Thoracic aorta (tissue), 2 donors: ENCODE results near the gene C10orf67. TPM values are rescaled to one million over a fixed set of nuclear protein-coding genes. Genes with fewer than 3 reads are reported as not detected.

Experiments used
- ATAC-seq: fragments of 150-250 bp; one replicate; pipeline ENCODE4 v1.8.0; 2017; ENCODE audit warnings: low read depth; ENCODE audit not compliant: insufficient number of reproducible peaks, low FRiP score
- DNase-seq: peaks from one replicate; pipeline ENCODE4 v3.0.0-alpha.2; 2020; ENCODE audit warnings: low spot score
- H3K27ac ChIP-seq, 2 donors: fragments of 200-600 bp; sonication (generic); 1 replicate in 1 of 2; 2 replicates in 1 of 2; pipeline ENCODE4 v1.5.1; 2016; ENCODE audit warnings: mild to moderate bottlenecking in 2 of 2, moderate library complexity in 2 of 2
- H3K27me3 ChIP-seq: fragments of 200-600 bp; sonication (generic); replicated peaks from 2 replicates; pipeline ENCODE4 v1.6.0; 2016; ENCODE audit warnings: mild to moderate bottlenecking; ENCODE audit not compliant: insufficient read depth
- H3K36me3 ChIP-seq: fragments of 200-600 bp; sonication (generic); one replicate; pipeline ENCODE4 v1.5.1; 2016
- H3K4me1 ChIP-seq, 2 donors: fragments of 200-600 bp; sonication (generic); 1 replicate in 1 of 2; 2 replicates in 1 of 2; pipeline versions ENCODE4 v1.5.1 to v1.6.0; 2016; ENCODE audit warnings: low read depth in 2 of 2, mild to moderate bottlenecking in 1 of 2; ENCODE audit not compliant: control insufficient read depth in 1 of 2
- H3K4me3 ChIP-seq: fragments of 200-600 bp; sonication (generic); 2 replicates; pipeline ENCODE4 v1.5.1; 2016; ENCODE audit warnings: mild to moderate bottlenecking
- H3K9me3 ChIP-seq: fragments of 200-600 bp; sonication (generic); 2 replicates; pipeline ENCODE4 v1.5.1; 2016
- total RNA-seq, 2 donors: library from RNA; depleted of rRNA; stranded (reverse); fragments of >200 nt; gene quantifications; one replicate each; pipeline versions ENCODE4 v1.1.0 to v1.2.3, GENCODE V29; 2016
- TF ChIP-seq, protein P1 (sequence below): fragments of 200-600 bp; sonication (generic); IDR thresholded peaks from one replicate; pipeline ENCODE4 v1.5.1; 2019; ENCODE audit warnings: antibody characterized with exemption

C10orf67 gene
- total RNA-seq, 2 donors from 2014 or later: not detected

GRCh38 chr10:23195846-23196600 lies 148.6 kb downstream of the C10orf67 start:
- TF ChIP-seq, protein P1, sequence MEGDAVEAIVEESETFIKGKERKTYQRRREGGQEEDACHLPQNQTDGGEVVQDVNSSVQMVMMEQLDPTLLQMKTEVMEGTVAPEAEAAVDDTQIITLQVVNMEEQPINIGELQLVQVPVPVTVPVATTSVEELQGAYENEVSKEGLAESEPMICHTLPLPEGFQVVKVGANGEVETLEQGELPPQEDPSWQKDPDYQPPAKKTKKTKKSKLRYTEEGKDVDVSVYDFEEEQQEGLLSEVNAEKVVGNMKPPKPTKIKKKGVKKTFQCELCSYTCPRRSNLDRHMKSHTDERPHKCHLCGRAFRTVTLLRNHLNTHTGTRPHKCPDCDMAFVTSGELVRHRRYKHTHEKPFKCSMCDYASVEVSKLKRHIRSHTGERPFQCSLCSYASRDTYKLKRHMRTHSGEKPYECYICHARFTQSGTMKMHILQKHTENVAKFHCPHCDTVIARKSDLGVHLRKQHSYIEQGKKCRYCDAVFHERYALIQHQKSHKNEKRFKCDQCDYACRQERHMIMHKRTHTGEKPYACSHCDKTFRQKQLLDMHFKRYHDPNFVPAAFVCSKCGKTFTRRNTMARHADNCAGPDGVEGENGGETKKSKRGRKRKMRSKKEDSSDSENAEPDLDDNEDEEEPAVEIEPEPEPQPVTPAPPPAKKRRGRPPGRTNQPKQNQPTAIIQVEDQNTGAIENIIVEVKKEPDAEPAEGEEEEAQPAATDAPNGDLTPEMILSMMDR: no peak
- no peak for ATAC-seq
- peaks cover 0 to 16% of the 10 kb centered on the region in 2 donors for H3K4me1 ChIP-seq
- DNase-seq: no peak
- H3K27ac ChIP-seq: no peak overlapping the region
- no peaks in the 10 kb centered on the region for H3K36me3 ChIP-seq
- H3K4me3 ChIP-seq: no peak overlapping the region
- no peaks in the 10 kb centered on the region for H3K9me3 ChIP-seq
- H3K27me3 ChIP-seq: peaks cover 4% of the 10 kb centered on the region

GRCh38 chr10:23194966-23195845 lies 149.4 kb downstream of the C10orf67 start:
- no peak overlapping the region for H3K27ac ChIP-seq
- ATAC-seq (no peak), DNase-seq (no peak)
- H3K4me1 ChIP-seq: peaks cover 0 to 16% of the 10 kb centered on the region in 2 donors
- H3K4me3 ChIP-seq: no peak overlapping the region
- peaks cover 8% of the 10 kb centered on the region for H3K27me3 ChIP-seq
- no peaks in the 10 kb centered on the region for H3K9me3 ChIP-seq
- TF ChIP-seq, protein P1: no peak
- no peaks in the 10 kb centered on the region for H3K36me3 ChIP-seq

- Histone ChIP-seq H3K4me3 (no peak overlapping the region), H3K27me3 (peaks cover 8% of the 10 kb centered on the region), H3K9me3 (no peaks in the 10 kb centered on the region), H3K4me1 (peaks cover 0 to 16% of the 10 kb centered on the region in 2 donors), H3K27ac (no peak overlapping the region), H3K36me3 (no peaks in the 10 kb centered on the region)
- ATAC-seq (no peak), DNase-seq (no peak)
- TF ChIP-seq, protein P1: no peak
Observed at GRCh38 chr10:23194471-23194965, 150.1 kb downstream of the C10orf67 start.

GRCh38 chr10:23193435-23194074 lies 151.0 kb downstream of the C10orf67 start:
- ATAC-seq (no peak), DNase-seq (no peak)
- Histone ChIP-seq H3K9me3 (no peaks in the 10 kb centered on the region), H3K27ac (no peak overlapping the region), H3K27me3 (peaks cover 8% of the 10 kb centered on the region), H3K4me3 (no peak overlapping the region), H3K4me1 (peaks cover 0 to 16% of the 10 kb centered on the region in 2 donors), H3K36me3 (no peaks in the 10 kb centered on the region)
- TF ChIP-seq, protein P1: no peak
